Prostate gland (tissue), 2 donors: ENCODE data around the gene FAM81A. TPM values are rescaled to one million over a fixed set of nuclear protein-coding genes. Genes with fewer than 3 reads are reported as not detected.
A peak's percentile ranks its signal among the peaks of the same experiment; 100 is the strongest.

Experiments used
- DNase-seq: peaks from one replicate; pipeline ENCODE4 v3.0.0-alpha.2; 2019; ENCODE audit warnings: low spot score
- H3K27ac ChIP-seq, 2 donors: fragments of 200-600 bp; sonication (generic); 2 replicates each; pipeline ENCODE4 v1.5.1; 2017 to 2019
- H3K27me3 ChIP-seq: fragments of 200-600 bp; sonication (generic); replicated peaks from 2 replicates; pipeline ENCODE4 v1.5.1; 2019; ENCODE audit not compliant: insufficient read depth
- H3K36me3 ChIP-seq, 2 donors: fragments of 200-600 bp; sonication (generic); 1 replicate in 1 of 2; 2 replicates in 1 of 2; pipeline versions ENCODE4 v1.5.1 to v1.8.1; 2017 to 2019
- H3K4me1 ChIP-seq: fragments of 200-600 bp; sonication (generic); replicated peaks from 2 replicates; pipeline ENCODE4 v1.5.1; 2019
- H3K4me3 ChIP-seq, 2 donors: fragments of 200-600 bp; sonication (generic); 2 replicates each; pipeline ENCODE4 v1.5.1; 2017 to 2019
- H3K9me3 ChIP-seq: fragments of 200-600 bp; sonication (generic); 2 replicates; pipeline ENCODE4 v1.5.1; 2017
- CTCF ChIP-seq, 4 experiments: fragments of 200-600 bp in 2 of 4; fragments of 450-650 bp in 2 of 4; sonication (generic) in 2 of 4; IDR thresholded peaks; 1 replicate in 3 of 4; 2 replicates in 1 of 4; pipeline ENCODE4 v1.5.1; 2016 to 2019; ENCODE audit warnings: antibody characterized with exemption in 4 of 4, mild to moderate bottlenecking in 2 of 4, moderate library complexity in 2 of 4
- POLR2A ChIP-seq: fragments of 450-650 bp; IDR thresholded peaks from one replicate; pipeline ENCODE4 v1.6.1; 2016; ENCODE audit warnings: antibody characterized with exemption, mild to moderate bottlenecking
- POLR2AphosphoS5 ChIP-seq: sonication (generic); formaldehyde crosslinking; IDR thresholded peaks from one replicate; pipeline ENCODE4 v1.6.1; 2017; ENCODE audit warnings: antibody characterized with exemption
- WGBS: methylation state at CpG from one replicate; pipeline ENCODE4 v1.1.5; 2018; 5-methylcytosine and 5-hydroxymethylcytosine counted together
- intact Hi-C: fragments of 100-400 bp; cut with DNase I; formaldehyde crosslinking; loops from one replicate; pipeline ENCODE4 v1.14.2; 2022
- total RNA-seq, 2 donors: library from RNA; depleted of rRNA; stranded (reverse); fragments of >200 nt; gene quantifications; one replicate each; pipeline ENCODE4 v1.1.0, GENCODE V29; 2016

The FAM81A gene
- total RNA-seq, 2 donors from 2014 or later: 1.8 to 10.6 TPM

DNA sequence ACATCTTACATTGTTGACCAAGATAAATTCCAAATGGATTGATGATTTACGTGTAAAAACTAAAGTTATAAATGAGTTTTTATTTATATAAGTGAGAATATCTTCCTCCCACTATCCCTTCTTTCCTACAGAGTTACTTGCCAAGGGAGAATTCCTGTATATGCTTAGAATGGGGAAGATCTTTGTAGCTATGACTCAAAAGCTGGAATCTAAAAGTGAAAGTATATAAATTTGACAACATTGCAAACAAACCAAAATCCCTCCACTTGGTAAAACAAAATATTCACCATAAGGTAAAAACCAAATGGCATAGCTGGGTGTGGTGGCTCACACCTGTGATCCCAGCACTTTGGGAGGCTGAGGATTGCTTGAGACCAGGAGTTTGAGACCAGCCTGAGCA is 120.9 kb downstream of the FAM81A start:
- H3K36me3 ChIP-seq: no peaks in the 10 kb centered on the region
- no peaks in the 10 kb centered on the region for H3K9me3 ChIP-seq
- H3K27ac ChIP-seq: no peak overlapping the region
- WGBS: 86% methylated on average over 1 of the region's 1 CpG
- no peak for TF ChIP-seq POLR2AphosphoS5
- TF ChIP-seq POLR2A: no peak
- no peak for TF ChIP-seq CTCF (IDR thresholded peaks at IDR 0.05)
- no peaks in the 10 kb centered on the region for H3K4me1 ChIP-seq
- no peak overlapping the region for H3K4me3 ChIP-seq
- intact Hi-C loops: no loop called here
- no peaks in the 10 kb centered on the region for H3K27me3 ChIP-seq
- no peak for DNase-seq

DNA sequence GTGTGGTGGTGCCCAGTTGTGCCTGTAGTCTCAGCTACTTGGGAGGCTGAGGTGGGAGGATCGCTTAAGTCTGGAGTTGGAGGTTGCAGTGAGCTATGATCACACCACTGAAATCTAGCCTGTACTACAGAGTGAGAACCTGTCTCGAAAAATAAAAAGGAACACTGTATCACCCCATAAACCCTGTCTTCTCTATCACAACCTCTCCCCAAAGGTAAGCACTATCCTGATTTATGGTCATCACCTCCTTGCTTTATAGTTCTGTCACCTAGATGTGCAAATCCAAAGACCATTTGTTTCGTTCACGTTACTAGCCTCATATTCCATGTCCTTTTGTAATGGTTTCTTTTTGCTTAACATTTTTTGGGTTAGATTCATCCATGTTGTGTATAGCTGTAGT is 123.6 kb downstream of the FAM81A start:
- Histone ChIP-seq H3K4me3 (no peak overlapping the region), H3K27ac (no peak overlapping the region), H3K36me3 (no peaks in the 10 kb centered on the region), H3K27me3 (no peaks in the 10 kb centered on the region), H3K4me1 (no peaks in the 10 kb centered on the region), H3K9me3 (no peaks in the 10 kb centered on the region)
- DNase-seq: no peak
- TF ChIP-seq POLR2A: no peak
- TF ChIP-seq POLR2AphosphoS5: no peak
- no peak for TF ChIP-seq CTCF (IDR thresholded peaks at IDR 0.05)
- intact Hi-C loops: no loop called here
- 92% methylated on average over 4 of the region's 4 CpGs for WGBS

GRCh38 chr15:59562448-59563186 is 124.6 kb downstream of the FAM81A start:
- Histone ChIP-seq H3K27ac (no peak overlapping the region), H3K4me1 (no peaks in the 10 kb centered on the region), H3K36me3 (no peaks in the 10 kb centered on the region), H3K9me3 (no peaks in the 10 kb centered on the region), H3K4me3 (no peak overlapping the region), H3K27me3 (no peaks in the 10 kb centered on the region)
- WGBS: 87% methylated on average over 2 of the region's 2 CpGs
- TF ChIP-seq POLR2A (no peak), CTCF (IDR thresholded peaks at IDR 0.05) (peak in 2 of 4 experiments; percentile 27 to 28), POLR2AphosphoS5 (no peak)
- DNase-seq: no peak
- intact Hi-C loops: no loop called here

GRCh38 chr15:59565299-59565698 is 127.3 kb downstream of the FAM81A start:
- TF ChIP-seq POLR2AphosphoS5: no peak
- no peak for TF ChIP-seq CTCF (IDR thresholded peaks at IDR 0.05)
- no peak for TF ChIP-seq POLR2A
- no peak overlapping the region for H3K27ac ChIP-seq
- H3K27me3 ChIP-seq: no peaks in the 10 kb centered on the region
- no peaks in the 10 kb centered on the region for H3K36me3 ChIP-seq
- H3K4me1 ChIP-seq: no peaks in the 10 kb centered on the region
- WGBS: 100% methylated on average over 4 of the region's 4 CpGs
- no peaks in the 10 kb centered on the region for H3K9me3 ChIP-seq
- intact Hi-C loops: no loop called here
- DNase-seq: no peak
- H3K4me3 ChIP-seq: no peak overlapping the region

DNA sequence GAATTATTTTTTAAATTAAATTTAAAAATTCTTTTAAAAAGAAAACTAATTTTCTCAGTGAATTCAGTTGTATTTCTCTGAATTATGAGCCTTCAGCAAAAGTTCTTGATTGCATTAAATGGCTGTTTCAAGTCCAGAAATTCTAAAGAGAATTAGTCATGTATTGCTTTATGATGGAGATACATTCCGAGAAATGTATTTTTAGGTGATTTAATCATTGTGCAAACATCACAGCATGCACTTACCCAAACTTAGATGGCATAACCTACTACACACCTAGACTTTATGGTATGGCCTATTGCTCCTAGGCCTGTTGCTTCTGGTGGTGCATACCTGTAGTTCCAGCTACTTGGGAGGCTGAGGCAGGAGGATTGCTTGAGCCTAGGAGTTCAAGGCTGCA is 129.3 kb downstream of the FAM81A start:
- intact Hi-C loops: no loop called here
- H3K4me1 ChIP-seq: no peaks in the 10 kb centered on the region
- H3K36me3 ChIP-seq: no peaks in the 10 kb centered on the region
- TF ChIP-seq POLR2A (no peak), POLR2AphosphoS5 (no peak), CTCF (IDR thresholded peaks at IDR 0.05) (no peak)
- no peaks in the 10 kb centered on the region for H3K27me3 ChIP-seq
- DNase-seq: no peak
- WGBS: 94% methylated on average over 1 of the region's 1 CpG
- no peak overlapping the region for H3K4me3 ChIP-seq
- no peak overlapping the region for H3K27ac ChIP-seq
- no peaks in the 10 kb centered on the region for H3K9me3 ChIP-seq
